CD4-positive, CD25-positive, alpha-beta regulatory T cell (primary cell): ENCODE results near the gene COMMD9. TPM values are rescaled to one million over a fixed set of nuclear protein-coding genes. Genes with fewer than 3 reads are reported as not detected.

Experiments used
- ATAC-seq, 2 donors: fragments of 150-1000 bp; cut with Tn5 transposase; one replicate each; pipeline ENCODE4 v1.10.0; 2021; ENCODE audit warnings: low read depth in 2 of 2, moderate number of reproducible peaks in 2 of 2, moderate library complexity in 1 of 2
- DNase-seq, 3 donors: peaks; one replicate each; pipeline versions ENCODE4 v3.0.0 to v3.0.0-alpha.2; 2012 to 2022; ENCODE audit warnings: mixed read lengths in 1 of 3
- H3K27ac ChIP-seq: one replicate; pipeline ENCODE4 v1.7.0; 2013; ENCODE audit warnings: mild to moderate bottlenecking, low read length; ENCODE audit not compliant: insufficient read depth, poor library complexity, severe bottlenecking
- H3K27me3 ChIP-seq: one replicate; pipeline ENCODE4 v1.7.0; 2013; ENCODE audit warnings: low read length; ENCODE audit not compliant: control insufficient read depth, insufficient read depth
- H3K36me3 ChIP-seq: one replicate; pipeline ENCODE4 v1.7.0; 2013; ENCODE audit warnings: mild to moderate bottlenecking, low read length, moderate library complexity; ENCODE audit not compliant: control insufficient read depth, insufficient read depth
- H3K4me1 ChIP-seq: 2 replicates; pipeline ENCODE4 v1.7.0; 2013; ENCODE audit warnings: mild to moderate bottlenecking, low read length; ENCODE audit not compliant: insufficient read depth, control insufficient read depth, poor library complexity, severe bottlenecking
- H3K4me3 ChIP-seq: one replicate; pipeline ENCODE4 v1.7.0; 2013; ENCODE audit warnings: low read depth, mild to moderate bottlenecking, low read length, moderate library complexity
- H3K9me3 ChIP-seq, 2 experiments: 1 replicate in 1 of 2; 2 replicates in 1 of 2; pipeline ENCODE4 v1.7.0; 2013; ENCODE audit warnings: low read length in 2 of 2, mild to moderate bottlenecking in 1 of 2, moderate library complexity in 1 of 2; ENCODE audit not compliant: control insufficient read depth in 2 of 2
- H3K27ac Mint-ChIP-seq, 3 donors: one replicate each; pipeline ENCODE4 v1.8.0; 2020 to 2022; ENCODE audit warnings: mild to moderate bottlenecking in 3 of 3, mixed read lengths in 3 of 3, moderate library complexity in 2 of 3
- H3K27me3 Mint-ChIP-seq: one replicate; pipeline ENCODE4 v1.8.0; 2022; ENCODE audit warnings: mild to moderate bottlenecking, mixed read lengths
- H3K36me3 Mint-ChIP-seq: one replicate; pipeline ENCODE4 v1.8.0; 2020; ENCODE audit warnings: mixed read lengths
- H3K4me1 Mint-ChIP-seq, 4 donors: one replicate each; pipeline ENCODE4 v1.8.0; 2020 to 2022; ENCODE audit warnings: mixed read lengths in 4 of 4, mild to moderate bottlenecking in 1 of 4
- H3K4me3 Mint-ChIP-seq, 4 donors: one replicate each; pipeline ENCODE4 v1.8.0; 2020 to 2022; ENCODE audit warnings: mild to moderate bottlenecking in 4 of 4, mixed read lengths in 4 of 4, moderate library complexity in 3 of 4
- H3K9me3 Mint-ChIP-seq, 7 donors: one replicate each; pipeline ENCODE4 v1.8.0; 2020 to 2022; ENCODE audit warnings: mixed read lengths in 7 of 7, mild to moderate bottlenecking in 3 of 7, moderate library complexity in 2 of 7
- polyA plus RNA-seq, 4 donors: library from polyadenylated mRNA; unstranded; fragments of 300-500 nt; fragmentation: Illumina TruSeq; gene quantifications; one replicate each; pipeline ENCODE4 v1.2.3, GENCODE V29; 2021
- total RNA-seq: library from RNA; stranded (reverse); gene quantifications from one replicate; pipeline ENCODE4 v1.2.3, GENCODE V29; 2022

Gene COMMD9
- total and polyA plus RNA-seq, 5 donors from 2014 or later = 40.2 to 124 (median 74.5) TPM

DNA sequence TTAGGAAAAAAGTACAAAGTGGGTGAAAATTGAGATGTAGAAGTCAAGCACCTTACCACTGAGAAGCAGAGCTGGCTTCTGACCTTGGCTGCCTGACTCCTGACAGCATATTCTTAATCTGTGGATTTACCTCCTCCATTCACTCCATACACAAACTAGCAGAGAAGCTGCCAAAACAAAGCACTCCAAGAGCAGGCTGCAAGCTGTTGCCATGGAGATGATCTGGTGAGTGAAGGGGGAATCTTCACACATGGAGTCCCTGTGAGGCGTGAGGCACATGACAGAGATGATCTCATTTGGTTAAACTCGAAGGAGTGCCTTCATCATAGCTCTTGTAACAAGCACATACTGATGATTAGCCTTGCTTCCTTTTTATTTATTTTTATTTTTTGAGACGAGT, 16.1 kb downstream of the COMMD9 start:
- H3K4me3 ChIP-seq = no peak overlapping the region
- peaks cover 0 to 2% of the 10 kb centered on the region in 2 experiments for H3K9me3 ChIP-seq
- no peak for ATAC-seq
- peaks cover 56% of the 10 kb centered on the region for H3K36me3 ChIP-seq
- Mint-ChIP-seq H3K27ac (no peak overlapping the region), H3K36me3 (peaks cover 55% of the 10 kb centered on the region), H3K27me3 (no peaks in the 10 kb centered on the region), H3K9me3 (peaks cover 0 to 7% (median 0%) of the 10 kb centered on the region in 7 donors), H3K4me3 (no peak overlapping the region), H3K4me1 (no peaks in the 10 kb centered on the region)
- no peak for DNase-seq
- no peaks in the 10 kb centered on the region for H3K4me1 ChIP-seq
- no peak overlapping the region for H3K27ac ChIP-seq
- no peaks in the 10 kb centered on the region for H3K27me3 ChIP-seq

DNA sequence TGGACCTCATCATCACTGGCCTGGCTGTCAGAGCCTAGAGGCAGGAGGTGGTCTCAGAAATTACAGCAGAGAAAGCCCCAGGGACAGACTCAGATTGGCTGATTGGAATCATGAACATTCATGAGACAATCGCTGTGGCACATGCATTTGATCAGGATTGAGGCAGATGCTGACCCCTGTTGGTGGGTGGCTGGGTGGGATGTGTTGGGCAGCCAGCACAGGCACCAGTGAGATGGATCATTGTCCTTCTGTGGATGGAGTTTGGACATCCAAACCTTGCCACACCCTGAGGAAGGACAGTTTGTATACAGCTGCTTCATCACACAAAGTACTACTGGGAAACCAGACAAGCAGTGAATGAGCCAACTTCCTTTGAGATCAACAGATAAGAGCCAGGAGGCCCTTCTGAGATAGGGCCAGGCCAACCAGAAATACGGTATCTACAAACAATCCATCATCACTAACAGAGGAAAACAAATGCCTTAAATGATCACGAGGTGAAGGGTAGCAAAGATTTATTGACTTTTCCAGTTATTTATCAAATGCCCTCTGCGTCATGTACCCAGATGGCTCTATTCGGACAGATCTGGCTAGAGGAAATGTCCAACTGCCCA, 17.3 kb downstream of the COMMD9 start:
- Histone ChIP-seq H3K9me3 (peaks cover 0 to 2% of the 10 kb centered on the region in 2 experiments), H3K4me1 (no peaks in the 10 kb centered on the region), H3K36me3 (peaks cover 51% of the 10 kb centered on the region), H3K27ac (no peak overlapping the region), H3K4me3 (no peak overlapping the region), H3K27me3 (no peaks in the 10 kb centered on the region)
- DNase-seq = no peak
- H3K27me3 Mint-ChIP-seq = no peaks in the 10 kb centered on the region
- H3K27ac Mint-ChIP-seq = no peak overlapping the region
- no peaks in the 10 kb centered on the region for H3K4me1 Mint-ChIP-seq
- H3K9me3 Mint-ChIP-seq = peaks cover 0 to 7% (median 0%) of the 10 kb centered on the region in 7 donors
- H3K36me3 Mint-ChIP-seq = peaks cover 47% of the 10 kb centered on the region
- ATAC-seq = no peak
- H3K4me3 Mint-ChIP-seq = no peak overlapping the region

DNA sequence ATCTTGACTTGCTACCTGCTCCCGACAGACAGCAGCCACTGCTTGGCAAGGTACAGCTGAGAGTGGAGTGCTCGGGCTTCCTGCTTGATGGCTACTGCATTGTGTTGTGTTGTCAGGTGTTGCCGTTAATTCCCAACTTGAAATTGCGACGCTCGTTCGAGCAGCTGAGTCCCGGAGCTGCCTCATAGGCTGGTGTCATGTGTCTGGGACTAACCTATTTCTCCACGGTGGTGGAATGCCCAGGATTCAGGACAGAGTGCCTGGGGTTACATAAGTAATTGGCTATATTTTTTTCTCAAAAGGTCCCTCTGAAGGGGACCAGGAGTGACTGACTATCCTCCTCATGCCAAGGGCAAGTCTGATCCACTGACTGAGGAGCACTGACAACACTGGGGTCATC, 18.5 kb downstream of the COMMD9 start:
- no peak overlapping the region for H3K4me3 ChIP-seq
- peaks cover 0 to 2% of the 10 kb centered on the region in 2 experiments for H3K9me3 ChIP-seq
- H3K36me3 ChIP-seq = peaks cover 40% of the 10 kb centered on the region
- H3K27ac Mint-ChIP-seq = peak overlapping the region in 1 of 3 donors; percentile 32
- peaks cover 39% of the 10 kb centered on the region for H3K36me3 Mint-ChIP-seq
- H3K4me3 Mint-ChIP-seq = no peak overlapping the region
- no peaks in the 10 kb centered on the region for H3K27me3 Mint-ChIP-seq
- no peak overlapping the region for H3K27ac ChIP-seq
- H3K9me3 Mint-ChIP-seq = peaks cover 0 to 7% (median 0%) of the 10 kb centered on the region in 7 donors
- H3K4me1 ChIP-seq = no peaks in the 10 kb centered on the region
- ATAC-seq (no peak), DNase-seq (no peak)
- peaks cover 0 to 3% (median 0%) of the 10 kb centered on the region in 4 donors for H3K4me1 Mint-ChIP-seq
- no peaks in the 10 kb centered on the region for H3K27me3 ChIP-seq

DNA sequence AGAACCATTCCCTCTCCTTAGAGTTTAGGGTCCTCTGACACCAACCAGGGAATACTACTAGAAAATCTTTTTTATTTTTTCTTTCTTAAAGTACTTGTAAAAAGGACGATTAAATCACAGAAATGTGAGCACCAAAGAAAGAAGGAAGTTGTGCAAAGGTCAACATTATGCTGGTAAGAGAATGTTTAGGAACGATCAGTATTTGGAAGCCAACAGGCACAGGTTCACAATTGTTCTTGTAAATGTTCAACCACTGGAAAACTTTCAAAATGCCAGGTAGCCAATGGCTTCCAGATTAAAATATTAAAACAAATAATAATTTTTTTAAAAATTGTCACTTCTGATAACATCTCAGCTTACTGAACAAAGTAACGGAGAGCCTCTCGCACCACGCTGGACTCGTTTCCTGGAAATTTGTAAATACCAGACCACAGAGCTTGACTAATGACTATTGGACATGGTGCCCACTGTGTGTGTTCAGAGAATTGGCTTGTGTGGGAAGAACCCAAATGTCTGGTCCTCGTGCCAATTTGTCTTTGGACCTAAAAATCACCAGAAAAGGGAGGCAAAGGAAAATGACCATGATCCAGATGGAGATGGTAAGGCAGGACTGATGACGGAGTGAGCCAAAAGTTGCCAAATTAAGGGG, 20.8 kb downstream of the COMMD9 start:
- Mint-ChIP-seq H3K4me3 (no peak overlapping the region), H3K4me1 (peaks cover 0 to 3% (median 0%) of the 10 kb centered on the region in 4 donors), H3K27ac (no peak overlapping the region), H3K9me3 (peaks cover 0 to 7% (median 0%) of the 10 kb centered on the region in 7 donors), H3K36me3 (peaks cover 29% of the 10 kb centered on the region), H3K27me3 (no peaks in the 10 kb centered on the region)
- H3K36me3 ChIP-seq = peaks cover 23% of the 10 kb centered on the region
- DNase-seq (no peak), ATAC-seq (no peak)
- H3K27ac ChIP-seq = no peak overlapping the region
- H3K27me3 ChIP-seq = no peaks in the 10 kb centered on the region
- no peaks in the 10 kb centered on the region for H3K4me1 ChIP-seq
- peaks cover 0 to 2% of the 10 kb centered on the region in 2 experiments for H3K9me3 ChIP-seq
- no peak overlapping the region for H3K4me3 ChIP-seq

DNA sequence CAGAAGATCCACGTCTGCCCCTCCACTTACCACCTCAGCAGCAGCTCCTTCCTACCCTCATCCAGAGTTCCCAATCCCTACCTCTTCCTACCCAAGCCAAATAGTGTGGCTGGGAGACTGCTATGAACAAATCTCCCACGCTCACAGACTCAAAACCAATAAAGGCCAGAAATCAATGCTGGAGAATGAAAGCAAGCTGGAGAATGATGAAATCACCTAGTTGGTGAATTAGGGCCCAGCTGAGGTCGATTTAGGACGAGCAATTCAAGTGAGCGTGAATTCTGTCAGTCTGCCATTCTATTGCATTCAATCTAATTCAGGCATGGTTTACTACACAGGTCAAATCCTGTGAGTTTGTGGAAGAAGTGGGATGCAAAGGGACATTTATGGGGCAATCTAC, 22.5 kb downstream of the COMMD9 start:
- Histone ChIP-seq H3K27me3 (no peaks in the 10 kb centered on the region), H3K36me3 (peaks cover 8% of the 10 kb centered on the region), H3K27ac (no peak overlapping the region), H3K4me3 (no peak overlapping the region), H3K9me3 (no peaks in the 10 kb centered on the region), H3K4me1 (no peaks in the 10 kb centered on the region)
- H3K4me3 Mint-ChIP-seq = no peak overlapping the region
- H3K27ac Mint-ChIP-seq = no peak overlapping the region
- DNase-seq = no peak
- peaks cover 0 to 3% (median 0%) of the 10 kb centered on the region in 4 donors for H3K4me1 Mint-ChIP-seq
- no peaks in the 10 kb centered on the region for H3K27me3 Mint-ChIP-seq
- no peaks in the 10 kb centered on the region for H3K9me3 Mint-ChIP-seq
- H3K36me3 Mint-ChIP-seq = peaks cover 15% of the 10 kb centered on the region
- ATAC-seq = no peak

DNA sequence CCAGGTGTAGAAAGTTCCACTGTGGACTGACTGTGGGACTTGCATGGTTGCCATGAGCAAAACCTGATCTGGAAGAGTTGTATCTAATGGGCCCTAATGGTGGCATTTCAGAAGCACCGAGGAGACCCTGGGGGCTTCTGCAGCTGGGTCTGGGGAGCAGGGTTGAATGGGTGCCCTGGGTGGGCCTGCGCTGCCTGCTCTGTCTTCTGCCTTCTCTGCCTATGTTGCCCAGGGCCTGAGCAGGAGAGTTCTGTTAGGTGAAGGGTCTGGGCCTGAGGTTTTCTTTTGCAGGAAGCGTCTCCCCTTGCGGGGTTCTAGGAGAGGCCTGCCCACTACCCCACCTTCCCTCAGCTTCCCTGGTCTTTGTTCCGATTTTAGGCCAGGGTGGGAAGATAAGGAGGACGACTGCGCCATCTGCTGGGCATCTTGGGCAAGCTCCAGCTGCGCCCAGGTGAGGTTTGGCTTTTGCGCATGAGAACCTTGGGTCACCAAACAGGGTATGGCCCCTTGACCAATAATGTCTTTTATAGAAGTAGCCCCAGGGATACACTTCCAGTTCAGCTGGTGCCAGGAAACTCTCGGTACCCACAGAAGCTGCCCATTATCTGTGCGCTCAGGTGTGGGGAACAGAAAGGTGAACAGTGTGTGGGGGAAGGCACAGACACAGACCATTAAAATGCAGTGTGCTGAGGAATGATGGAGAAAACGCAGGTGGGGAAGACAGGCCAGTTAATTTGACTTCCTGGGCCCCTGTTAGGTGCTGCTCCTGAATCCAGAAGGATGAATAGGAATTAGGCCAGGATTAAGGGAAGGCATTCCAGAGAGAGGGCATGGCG, 23.2 kb downstream of the COMMD9 start:
- Mint-ChIP-seq H3K9me3 (no peaks in the 10 kb centered on the region), H3K27me3 (no peaks in the 10 kb centered on the region), H3K36me3 (peaks cover 7% of the 10 kb centered on the region), H3K4me3 (no peak overlapping the region), H3K4me1 (peaks cover 0 to 3% (median 0%) of the 10 kb centered on the region in 4 donors), H3K27ac (no peak overlapping the region)
- Histone ChIP-seq H3K9me3 (no peaks in the 10 kb centered on the region), H3K27me3 (no peaks in the 10 kb centered on the region), H3K36me3 (peaks cover under 1% of the 10 kb centered on the region), H3K27ac (no peak overlapping the region), H3K4me3 (no peak overlapping the region), H3K4me1 (no peaks in the 10 kb centered on the region)
- DNase-seq = peak; percentile 14 to 42 (median 36)
- ATAC-seq = peak; percentile 48 to 49

DNA sequence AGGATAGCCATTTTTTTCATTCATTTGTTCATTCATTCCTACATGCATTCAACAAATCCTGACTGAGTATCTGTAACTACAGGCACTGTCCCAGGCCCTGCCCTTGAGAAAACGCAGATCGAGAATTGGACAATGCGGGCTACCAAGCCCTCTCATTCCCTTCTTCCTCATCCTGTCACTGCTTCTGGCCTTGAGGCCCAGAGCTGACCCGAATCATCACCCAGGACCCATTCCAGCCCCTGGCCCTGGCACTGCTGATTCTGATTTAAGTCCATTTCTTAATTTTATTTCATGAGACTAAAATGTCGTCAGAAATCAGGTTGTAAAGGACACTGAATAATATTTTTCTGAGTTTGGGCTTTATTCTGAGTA, 24.3 kb downstream of the COMMD9 start:
- ATAC-seq = no peak
- H3K27ac ChIP-seq = no peak overlapping the region
- no peaks in the 10 kb centered on the region for H3K36me3 ChIP-seq
- no peaks in the 10 kb centered on the region for H3K9me3 Mint-ChIP-seq
- no peak for DNase-seq
- peaks cover 0 to 3% (median 0%) of the 10 kb centered on the region in 4 donors for H3K4me1 Mint-ChIP-seq
- no peaks in the 10 kb centered on the region for H3K4me1 ChIP-seq
- H3K27me3 ChIP-seq = no peaks in the 10 kb centered on the region
- H3K27ac Mint-ChIP-seq = no peak overlapping the region
- H3K4me3 Mint-ChIP-seq = no peak overlapping the region
- H3K36me3 Mint-ChIP-seq = peaks cover 4% of the 10 kb centered on the region
- H3K9me3 ChIP-seq = no peaks in the 10 kb centered on the region
- no peak overlapping the region for H3K4me3 ChIP-seq
- peaks cover 7% of the 10 kb centered on the region for H3K27me3 Mint-ChIP-seq
